Measurements from ENCODE around the gene PSD. TPM values are rescaled to one million over a fixed set of nuclear protein-coding genes. Genes with fewer than 3 reads are reported as not detected.

PSD gene
- polyA plus RNA-seq, 1 donor from 2014 or later, result 68.8 TPM

GRCh38 chr10:102435133-102435497, 16.5 kb upstream of the PSD start:
- H3K27me3 ChIP-seq (ENCODE audit: insufficient read depth, low read depth, low read length), result peaks cover 10% of the 10 kb centered on the region
- H3K9me3 ChIP-seq (ENCODE audit: low read length), result no peaks in the 10 kb centered on the region

GRCh38 chr10:102434394-102435132, 16.0 kb upstream of the PSD start:
- Histone ChIP-seq H3K4me3 (ENCODE audit: low read length) (no peak overlapping the region), H3K9ac (ENCODE audit: low read length) (no peak overlapping the region), H3K36me3 (ENCODE audit: insufficient read depth, low read length) (no peaks in the 10 kb centered on the region), H3K27me3 (ENCODE audit: insufficient read depth, low read depth, low read length) (peaks cover 10% of the 10 kb centered on the region), H3K27ac (ENCODE audit: low read length) (no peak overlapping the region), H3K79me2 (replicated peaks; ENCODE audit: insufficient read depth, low read length) (peaks cover 10% of the 10 kb centered on the region), H4K20me1 (ENCODE audit: insufficient read depth) (no peaks in the 10 kb centered on the region), H3K9me3 (ENCODE audit: low read length) (no peaks in the 10 kb centered on the region), H3K4me2 (ENCODE audit: low read length) (no peak overlapping the region), H3K9me2 (ENCODE audit: insufficient read depth, low read length) (no peaks in the 10 kb centered on the region), H3F3A (ENCODE audit: insufficient read depth, low read length, poor library complexity, severe bottlenecking) (no peaks in the 10 kb centered on the region), H2AFZ (ENCODE audit: low read depth, low read length) (no peak overlapping the region)
- TF ChIP-seq SMC3 (conservative IDR thresholded peaks at IDR 0.05; ENCODE audit: poor library complexity) (no peak), CTCF (IDR thresholded peaks at IDR 0.05; ENCODE audit: poor library complexity, severe bottlenecking) (no peak), MXI1 (conservative IDR thresholded peaks at IDR 0.05; ENCODE audit: poor library complexity, severe bottlenecking) (no peak), RAD21 (conservative IDR thresholded peaks at IDR 0.05) (no peak), POLR2AphosphoS5 (IDR thresholded peaks at IDR 0.05) (no peak), EP300 (conservative IDR thresholded peaks at IDR 0.05; ENCODE audit: poor library complexity, severe bottlenecking) (no peak), REST (IDR thresholded peaks at IDR 0.05; ENCODE audit: borderline replicate concordance) (no peak), EZH2 (IDR thresholded peaks at IDR 0.05; ENCODE audit: borderline replicate concordance, insufficient read depth, low read length, poor library complexity, severe bottlenecking) (no peak), TAF1 (IDR thresholded peaks at IDR 0.05; ENCODE audit: low read depth) (no peak)

More at GRCh38 chr10:102435133-102435497, 16.5 kb upstream of the PSD start:
- no peak overlapping the region for H2AFZ ChIP-seq (ENCODE audit: low read depth, low read length)
- peaks cover 10% of the 10 kb centered on the region for H3K79me2 ChIP-seq (replicated peaks; ENCODE audit: insufficient read depth, low read length)
- H3K9me2 ChIP-seq (ENCODE audit: insufficient read depth, low read length), result no peaks in the 10 kb centered on the region
- no peaks in the 10 kb centered on the region for H3F3A ChIP-seq (ENCODE audit: insufficient read depth, low read length, poor library complexity, severe bottlenecking)
- H3K4me3 ChIP-seq (ENCODE audit: low read length), result no peak overlapping the region
- no peaks in the 10 kb centered on the region for H4K20me1 ChIP-seq (ENCODE audit: insufficient read depth)
- H3K9ac ChIP-seq (ENCODE audit: low read length), result no peak overlapping the region
- no peaks in the 10 kb centered on the region for H3K36me3 ChIP-seq (ENCODE audit: insufficient read depth, low read length)
- TF ChIP-seq SMC3 (conservative IDR thresholded peaks at IDR 0.05; ENCODE audit: poor library complexity) (no peak), TAF1 (IDR thresholded peaks at IDR 0.05; ENCODE audit: low read depth) (no peak), POLR2AphosphoS5 (IDR thresholded peaks at IDR 0.05) (no peak)
- H3K4me2 ChIP-seq (ENCODE audit: low read length), result no peak overlapping the region
- H3K27ac ChIP-seq (ENCODE audit: low read length), result no peak overlapping the region
